PFSK-1 (cell line): ENCODE data around the gene TM4SF20.

Source experiments
- SIN3A ChIP-seq: IDR thresholded peaks from 2 replicates; pipeline ENCODE4 v1.6.1; 2012; ENCODE audit warnings: mild to moderate bottlenecking, low read length, moderate library complexity, borderline replicate concordance; ENCODE audit not compliant: insufficient read depth
- TF ChIP-seq, protein P1 (sequence below), 2 experiments: IDR thresholded peaks; 2 replicates each; pipeline versions ENCODE4 v1.6.1 to v1.8.0; 2011 to 2012; ENCODE audit warnings: low read depth in 2 of 2, low read length in 2 of 2, control low read depth in 1 of 2, inconsistent platforms in 1 of 2, mild to moderate bottlenecking in 1 of 2, moderate library complexity in 1 of 2; ENCODE audit not compliant: insufficient read depth in 1 of 2

DNA sequence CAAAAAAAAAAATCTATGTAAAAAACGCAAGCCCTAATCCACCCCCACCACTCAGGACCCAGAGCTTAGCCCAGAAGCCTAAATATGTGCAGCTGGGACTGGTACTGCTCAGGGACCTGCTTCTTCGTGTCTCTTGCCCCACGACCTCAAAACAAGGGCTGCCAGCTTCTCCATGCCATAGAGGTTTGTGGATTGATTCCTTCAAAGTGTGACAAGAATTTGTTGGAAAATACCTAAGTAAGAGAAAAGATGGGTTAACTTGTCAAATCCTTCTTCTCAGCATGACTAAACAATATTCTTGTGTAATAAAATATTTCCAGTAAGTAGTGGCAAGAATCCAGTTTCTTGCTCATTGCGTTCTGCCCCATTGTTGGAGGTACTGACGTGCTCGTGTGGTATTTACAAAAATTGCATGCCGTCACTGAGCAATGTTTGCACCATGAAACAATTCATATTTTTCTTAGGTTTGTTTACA lies 9.5 kb upstream of the TM4SF20 start:
- TF ChIP-seq SIN3A: no peak
- TF ChIP-seq, protein P1, sequence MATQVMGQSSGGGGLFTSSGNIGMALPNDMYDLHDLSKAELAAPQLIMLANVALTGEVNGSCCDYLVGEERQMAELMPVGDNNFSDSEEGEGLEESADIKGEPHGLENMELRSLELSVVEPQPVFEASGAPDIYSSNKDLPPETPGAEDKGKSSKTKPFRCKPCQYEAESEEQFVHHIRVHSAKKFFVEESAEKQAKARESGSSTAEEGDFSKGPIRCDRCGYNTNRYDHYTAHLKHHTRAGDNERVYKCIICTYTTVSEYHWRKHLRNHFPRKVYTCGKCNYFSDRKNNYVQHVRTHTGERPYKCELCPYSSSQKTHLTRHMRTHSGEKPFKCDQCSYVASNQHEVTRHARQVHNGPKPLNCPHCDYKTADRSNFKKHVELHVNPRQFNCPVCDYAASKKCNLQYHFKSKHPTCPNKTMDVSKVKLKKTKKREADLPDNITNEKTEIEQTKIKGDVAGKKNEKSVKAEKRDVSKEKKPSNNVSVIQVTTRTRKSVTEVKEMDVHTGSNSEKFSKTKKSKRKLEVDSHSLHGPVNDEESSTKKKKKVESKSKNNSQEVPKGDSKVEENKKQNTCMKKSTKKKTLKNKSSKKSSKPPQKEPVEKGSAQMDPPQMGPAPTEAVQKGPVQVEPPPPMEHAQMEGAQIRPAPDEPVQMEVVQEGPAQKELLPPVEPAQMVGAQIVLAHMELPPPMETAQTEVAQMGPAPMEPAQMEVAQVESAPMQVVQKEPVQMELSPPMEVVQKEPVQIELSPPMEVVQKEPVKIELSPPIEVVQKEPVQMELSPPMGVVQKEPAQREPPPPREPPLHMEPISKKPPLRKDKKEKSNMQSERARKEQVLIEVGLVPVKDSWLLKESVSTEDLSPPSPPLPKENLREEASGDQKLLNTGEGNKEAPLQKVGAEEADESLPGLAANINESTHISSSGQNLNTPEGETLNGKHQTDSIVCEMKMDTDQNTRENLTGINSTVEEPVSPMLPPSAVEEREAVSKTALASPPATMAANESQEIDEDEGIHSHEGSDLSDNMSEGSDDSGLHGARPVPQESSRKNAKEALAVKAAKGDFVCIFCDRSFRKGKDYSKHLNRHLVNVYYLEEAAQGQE (IDR thresholded peaks at IDR 0.05; ENCODE audit: insufficient read depth in 1 of 2, low read depth in 2 of 2, low read length in 2 of 2): no peak
